OCI-LY7 (cell line): Measurements from ENCODE around the gene TDRD10. TPM values are rescaled to one million over a fixed set of nuclear protein-coding genes. Genes with fewer than 3 reads are reported as not detected.

ENCODE experiments used
- BruUV-seq: library from RNA; stranded (reverse); fragments of 400-500 nt; replicated peaks from 2 replicates; lab custom pipeline; 2021; lab: Mats Ljungman, UMichigan
- CTCF ChIA-PET: fragments of 300-600 bp; sonication (Branson Sonifier 250); formaldehyde crosslinking; loops from one replicate; lab custom pipeline; 2022; ENCODE audit warnings: antibody characterized with exemption; ENCODE audit not compliant: unreplicated experiment; lab: Charles Lee
- POLR2A ChIA-PET: fragments of 300-600 bp; sonication (Branson Sonifier 250); formaldehyde crosslinking; loops from one replicate; lab custom pipeline; 2022; ENCODE audit warnings: antibody characterized with exemption; lab: Charles Lee
- DNase-seq: peaks from one replicate; pipeline ENCODE4 v3.0.0-alpha.2; 2015; ENCODE audit warnings: low spot score
- H2AFZ ChIP-seq: fragments of 200-600 bp; sonication (generic), shearing (Covaris generic); 2 replicates; pipeline ENCODE4 v1.6.1; 2014; ENCODE audit warnings: mild to moderate bottlenecking, antibody characterized with exemption, low read length, moderate library complexity
- H3K27ac ChIP-seq: fragments of 200-600 bp; sonication (generic); 2 replicates; pipeline ENCODE4 v1.5.1; 2014; ENCODE audit warnings: mixed run types, low read depth, mild to moderate bottlenecking, moderate library complexity, low read length, inconsistent platforms; ENCODE audit not compliant: poor library complexity, severe bottlenecking
- H3K36me3 ChIP-seq: fragments of 200-600 bp; sonication (generic); 2 replicates; pipeline ENCODE4 v1.6.1; 2014; ENCODE audit warnings: mild to moderate bottlenecking, antibody characterized with exemption, low read length, moderate library complexity, mixed read lengths; ENCODE audit not compliant: insufficient read depth
- H3K4me1 ChIP-seq: fragments of 200-600 bp; sonication (generic); 2 replicates; pipeline ENCODE4 v1.5.1; 2014; ENCODE audit warnings: mild to moderate bottlenecking, low read length; ENCODE audit not compliant: insufficient read depth, poor library complexity, severe bottlenecking
- H3K4me2 ChIP-seq: fragments of 200-600 bp; sonication (generic); 2 replicates; pipeline ENCODE4 v1.6.1; 2014; ENCODE audit warnings: mild to moderate bottlenecking, low read length
- H3K4me3 ChIP-seq: fragments of 200-600 bp; sonication (generic); 2 replicates; pipeline ENCODE4 v1.5.1; 2014; ENCODE audit warnings: mild to moderate bottlenecking, low read depth, low read length; ENCODE audit not compliant: poor library complexity, severe bottlenecking
- H3K79me2 ChIP-seq: fragments of 200-600 bp; sonication (generic); 2 replicates; pipeline ENCODE4 v1.6.1; 2016; ENCODE audit warnings: low read depth, mild to moderate bottlenecking, low read length, moderate library complexity, mixed read lengths; ENCODE audit not compliant: insufficient read depth
- H3K9me2 ChIP-seq: fragments of 200-600 bp; sonication (generic); 2 replicates; pipeline ENCODE4 v1.6.1; 2016; ENCODE audit warnings: mild to moderate bottlenecking, low read length, mixed read lengths; ENCODE audit not compliant: insufficient read depth
- H3K9me3 ChIP-seq: fragments of 200-600 bp; sonication (generic); 2 replicates; pipeline ENCODE4 v1.6.1; 2014; ENCODE audit warnings: mild to moderate bottlenecking, mixed run types, low read length, mixed read lengths
- H4K20me1 ChIP-seq: fragments of 200-600 bp; sonication (generic); 2 replicates; pipeline ENCODE4 v1.6.1; 2014; ENCODE audit warnings: mild to moderate bottlenecking, antibody characterized with exemption, low read length, moderate library complexity, mixed read lengths; ENCODE audit not compliant: insufficient read depth
- EZH2phosphoT487 ChIP-seq: fragments of 200-600 bp; sonication (generic); IDR thresholded peaks from 2 replicates; pipeline ENCODE4 v1.6.1; 2018; ENCODE audit warnings: low read depth, borderline replicate concordance, mild to moderate bottlenecking, mixed run types, antibody characterized with exemption, low read length, moderate library complexity, mixed read lengths
- intact Hi-C: fragments of 100-400 bp; cut with micrococcal nuclease; formaldehyde crosslinking; loops from one replicate; pipeline ENCODE4 v1.10.0; 2022; ENCODE audit not compliant: unreplicated experiment
- total RNA-seq, 2 experiments: library from RNA; depleted of rRNA in 1 of 2; stranded (reverse); fragments of >200 nt in 1 of 2; shearing (Covaris generic) in 1 of 2; gene quantifications; 2 replicates each; pipeline ENCODE4 v1.2.3, GENCODE V29; 2014 to 2022
- TF ChIP-seq, protein P1 (sequence below): fragments of 200-600 bp; sonication (generic); conservative IDR thresholded peaks from 2 replicates; pipeline ENCODE4 v1.5.1; 2014; ENCODE audit warnings: mild to moderate bottlenecking, antibody characterized with exemption, low read length, moderate library complexity, mixed read lengths

TDRD10 gene
- total RNA-seq, 2 experiments from 2014 or later = 0.13 TPM; not detected in 1

DNA sequence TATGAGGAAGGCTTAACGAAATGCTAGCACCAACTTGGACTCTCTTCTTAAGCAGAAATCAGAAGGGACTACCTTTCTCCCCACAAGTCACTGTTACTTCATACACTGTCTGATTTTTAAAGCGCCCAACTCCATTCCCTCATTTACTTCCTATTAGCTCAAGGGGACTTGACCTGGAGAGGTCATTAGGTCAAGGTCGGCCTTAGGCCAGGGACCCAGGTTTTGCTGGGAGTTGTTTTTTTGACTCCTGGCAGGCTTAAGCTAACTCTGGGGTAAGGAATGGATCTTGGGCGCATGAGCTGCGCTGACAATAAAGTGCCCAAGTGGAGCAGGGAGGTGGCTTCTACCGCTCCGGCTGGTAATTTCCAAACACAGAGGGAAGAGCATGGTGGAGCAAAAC, 89.2 kb downstream of the TDRD10 start:
- no peak overlapping the region for H3K4me3 ChIP-seq
- intact Hi-C loops = no loop called here
- CTCF ChIA-PET = no interaction called here
- no peak overlapping the region for H3K27ac ChIP-seq
- no peaks in the 10 kb centered on the region for H3K4me1 ChIP-seq
- no peak overlapping the region for H3K4me2 ChIP-seq
- DNase-seq = no peak
- no TSS peak for BruUV-seq
- POLR2A ChIA-PET = no interaction called here
- TF ChIP-seq, protein P1, sequence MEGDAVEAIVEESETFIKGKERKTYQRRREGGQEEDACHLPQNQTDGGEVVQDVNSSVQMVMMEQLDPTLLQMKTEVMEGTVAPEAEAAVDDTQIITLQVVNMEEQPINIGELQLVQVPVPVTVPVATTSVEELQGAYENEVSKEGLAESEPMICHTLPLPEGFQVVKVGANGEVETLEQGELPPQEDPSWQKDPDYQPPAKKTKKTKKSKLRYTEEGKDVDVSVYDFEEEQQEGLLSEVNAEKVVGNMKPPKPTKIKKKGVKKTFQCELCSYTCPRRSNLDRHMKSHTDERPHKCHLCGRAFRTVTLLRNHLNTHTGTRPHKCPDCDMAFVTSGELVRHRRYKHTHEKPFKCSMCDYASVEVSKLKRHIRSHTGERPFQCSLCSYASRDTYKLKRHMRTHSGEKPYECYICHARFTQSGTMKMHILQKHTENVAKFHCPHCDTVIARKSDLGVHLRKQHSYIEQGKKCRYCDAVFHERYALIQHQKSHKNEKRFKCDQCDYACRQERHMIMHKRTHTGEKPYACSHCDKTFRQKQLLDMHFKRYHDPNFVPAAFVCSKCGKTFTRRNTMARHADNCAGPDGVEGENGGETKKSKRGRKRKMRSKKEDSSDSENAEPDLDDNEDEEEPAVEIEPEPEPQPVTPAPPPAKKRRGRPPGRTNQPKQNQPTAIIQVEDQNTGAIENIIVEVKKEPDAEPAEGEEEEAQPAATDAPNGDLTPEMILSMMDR = no peak
- TF ChIP-seq EZH2phosphoT487 = no peak
- no peaks in the 10 kb centered on the region for H3K79me2 ChIP-seq
- no peaks in the 10 kb centered on the region for H4K20me1 ChIP-seq
- no peaks in the 10 kb centered on the region for H3K9me3 ChIP-seq
- H3K36me3 ChIP-seq = peaks cover 97% of the 10 kb centered on the region
- no peaks in the 10 kb centered on the region for H3K9me2 ChIP-seq
- no peak overlapping the region for H2AFZ ChIP-seq

DNA sequence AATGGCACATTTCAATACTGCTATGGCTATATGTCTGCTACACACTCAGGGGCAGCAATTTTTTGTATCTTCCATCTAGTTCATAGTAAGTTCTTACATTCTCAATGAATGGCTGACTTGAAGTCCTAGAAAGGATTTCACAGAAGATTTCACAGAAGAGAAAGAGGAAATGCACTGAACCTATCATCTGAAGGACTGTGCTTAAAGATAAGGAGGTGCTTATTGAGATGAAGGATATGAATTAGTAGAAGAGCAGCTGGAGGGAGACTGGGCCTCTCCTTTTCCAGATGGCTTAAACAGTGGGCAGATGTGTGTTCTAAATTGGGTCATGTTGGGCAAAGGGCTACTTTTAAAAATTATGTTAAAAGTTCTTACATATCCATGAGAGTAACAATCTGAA, 91.4 kb downstream of the TDRD10 start:
- Histone ChIP-seq H3K9me2 (no peaks in the 10 kb centered on the region), H3K4me1 (no peaks in the 10 kb centered on the region), H3K79me2 (no peaks in the 10 kb centered on the region), H2AFZ (no peak overlapping the region), H3K4me3 (no peak overlapping the region), H3K36me3 (peaks cover 97% of the 10 kb centered on the region), H4K20me1 (no peaks in the 10 kb centered on the region), H3K4me2 (no peak overlapping the region), H3K27ac (no peak overlapping the region), H3K9me3 (no peaks in the 10 kb centered on the region)
- no peak for TF ChIP-seq EZH2phosphoT487
- TF ChIP-seq, protein P1 = no peak
- DNase-seq = no peak
- intact Hi-C loops = no loop called here
- ChIA-PET CTCF (no interaction called here), POLR2A (interaction anchor here (0.5 kb wide), 1 partner anchor 273 kb away, joined by 3 read pairs; no protein-coding TSS in a partner anchor)
- BruUV-seq = no TSS peak

DNA sequence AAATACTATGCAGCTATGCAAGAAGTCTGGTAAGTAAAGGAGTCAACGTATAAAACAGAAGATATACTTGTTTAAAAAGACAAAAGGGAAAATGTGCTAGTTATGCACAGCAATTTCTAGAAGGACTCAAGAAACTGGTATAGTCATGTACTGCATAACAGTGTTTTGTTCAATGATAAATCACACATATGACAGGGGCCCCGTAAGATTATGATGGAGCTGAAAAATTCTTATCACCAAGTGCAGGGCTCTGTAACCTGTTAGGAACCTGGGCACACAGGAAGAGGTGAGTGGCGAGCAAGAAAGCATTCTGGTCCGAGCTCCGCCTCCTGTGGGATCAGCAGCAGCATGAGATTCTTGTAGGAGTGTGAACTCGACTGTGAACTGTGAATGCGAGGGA, 92.8 kb downstream of the TDRD10 start:
- H4K20me1 ChIP-seq = peaks cover 3% of the 10 kb centered on the region; the same call in 1 of the 2 replicates
- POLR2A ChIA-PET = interaction anchor here (0.7 to 0.8 kb wide), 3 partner anchors 11 to 107 kb away, joined by 3 to 5 read pairs (median 3); no protein-coding TSS in a partner anchor
- BruUV-seq = no TSS peak
- TF ChIP-seq, protein P1 = no peak
- no peak for TF ChIP-seq EZH2phosphoT487
- H3K27ac ChIP-seq = no peak overlapping the region
- H3K4me2 ChIP-seq = no peak overlapping the region
- H3K4me3 ChIP-seq = no peak overlapping the region
- no peaks in the 10 kb centered on the region for H3K9me3 ChIP-seq
- H2AFZ ChIP-seq = no peak overlapping the region
- DNase-seq = no peak
- CTCF ChIA-PET = no interaction called here
- intact Hi-C loops = no loop called here
- no peaks in the 10 kb centered on the region for H3K4me1 ChIP-seq
- peaks cover 97% of the 10 kb centered on the region for H3K36me3 ChIP-seq
- H3K79me2 ChIP-seq = 0 out of 2 replicates have a peak, but pooled peaks cover 3% of the 10 kb centered on the region
- H3K9me2 ChIP-seq = no peaks in the 10 kb centered on the region
